Measurements from ENCODE around the gene FLNA. TPM values are rescaled to one million over a fixed set of nuclear protein-coding genes. Genes with fewer than 3 reads are reported as not detected.

The FLNA gene
- total and polyA plus RNA-seq, 2 of the 13 experiments (the other 11 are each of a cell fraction or from before 2014, with no cell fraction given) = 83.4 to 174 TPM

DNA sequence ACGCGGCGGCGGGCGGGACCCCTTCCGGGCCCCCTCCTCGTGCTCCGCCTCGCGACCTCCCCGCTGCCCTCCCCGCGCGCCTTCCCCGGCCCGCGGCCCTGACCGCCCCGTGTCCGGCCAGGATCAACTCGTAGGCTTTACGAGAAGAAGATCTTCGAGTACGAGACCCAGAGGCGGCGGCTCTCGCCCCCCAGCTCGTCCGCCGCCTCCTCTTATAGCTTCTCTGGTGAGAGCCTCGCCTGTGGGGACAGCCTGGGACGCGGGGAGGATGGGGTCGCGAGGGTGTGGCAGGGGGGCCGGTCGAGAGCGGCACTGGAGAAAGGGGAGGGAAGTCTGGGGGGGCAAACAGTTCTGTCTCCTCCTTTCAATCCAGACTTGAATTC, 5.1 kb upstream of the FLNA start (continued):
- TF ChIP-seq, protein P1, sequence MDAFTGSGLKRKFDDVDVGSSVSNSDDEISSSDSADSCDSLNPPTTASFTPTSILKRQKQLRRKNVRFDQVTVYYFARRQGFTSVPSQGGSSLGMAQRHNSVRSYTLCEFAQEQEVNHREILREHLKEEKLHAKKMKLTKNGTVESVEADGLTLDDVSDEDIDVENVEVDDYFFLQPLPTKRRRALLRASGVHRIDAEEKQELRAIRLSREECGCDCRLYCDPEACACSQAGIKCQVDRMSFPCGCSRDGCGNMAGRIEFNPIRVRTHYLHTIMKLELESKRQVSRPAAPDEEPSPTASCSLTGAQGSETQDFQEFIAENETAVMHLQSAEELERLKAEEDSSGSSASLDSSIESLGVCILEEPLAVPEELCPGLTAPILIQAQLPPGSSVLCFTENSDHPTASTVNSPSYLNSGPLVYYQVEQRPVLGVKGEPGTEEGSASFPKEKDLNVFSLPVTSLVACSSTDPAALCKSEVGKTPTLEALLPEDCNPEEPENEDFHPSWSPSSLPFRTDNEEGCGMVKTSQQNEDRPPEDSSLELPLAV (CRISPR knock-in tag; conservative IDR thresholded peaks at IDR 0.05; ENCODE audit: low read depth) = 0 out of 2 replicates have a peak, but pooled peaks have one; percentile 10
- TF ChIP-seq ZNF768 (CRISPR knock-in tag; IDR thresholded peaks at IDR 0.05) (0 out of 2 replicates have a peak, but pooled peaks have one; percentile 5), ZBTB38 (CRISPR knock-in tag; IDR thresholded peaks at IDR 0.05) (0 out of 2 replicates have a peak, but pooled peaks have one; percentile 1), NONO (IDR thresholded peaks at IDR 0.05) (no peak), NONO (CRISPR knock-in tag; conservative IDR thresholded peaks at IDR 0.05) (peak; percentile 6; the same call in 1 of the 2 replicates), KMT2A (CRISPR knock-in tag; IDR thresholded peaks at IDR 0.05) (no peak)

DNA sequence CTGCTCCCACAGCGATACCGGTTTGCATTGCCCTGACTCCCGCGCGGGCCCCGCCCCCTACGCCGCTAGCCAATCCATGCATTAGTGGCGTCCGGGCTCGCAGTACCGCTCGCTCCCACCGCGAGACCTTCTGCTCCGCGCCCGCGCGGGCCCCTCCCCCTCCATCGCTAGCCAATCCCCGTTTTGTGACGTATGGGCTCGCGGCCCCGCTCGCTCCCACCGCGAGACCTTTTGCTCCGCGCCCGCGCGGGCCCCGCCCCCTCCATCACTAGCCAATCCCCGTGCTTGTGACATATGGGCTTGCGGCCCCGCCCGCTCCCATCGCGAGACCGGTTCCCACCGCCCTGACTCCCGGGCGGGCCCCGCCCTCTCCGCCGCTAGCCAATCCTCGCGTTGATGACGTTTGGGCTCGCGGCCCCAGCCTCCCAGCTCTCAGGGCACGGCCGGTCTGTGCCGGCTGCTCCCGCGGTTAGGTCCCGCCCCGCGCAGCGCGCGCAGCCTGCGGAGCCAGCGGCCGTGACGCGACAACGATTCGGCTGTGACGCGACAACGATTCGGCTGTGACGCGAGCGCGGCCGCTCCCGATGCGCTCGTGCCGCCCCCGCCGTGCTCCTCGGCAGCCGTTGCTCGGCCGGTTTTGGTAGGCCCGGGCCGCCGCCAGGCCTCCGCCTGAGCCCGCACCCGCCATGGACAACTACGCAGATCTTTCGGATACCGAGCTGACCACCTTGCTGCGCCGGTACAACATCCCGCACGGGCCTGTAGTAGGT, 4.5 kb upstream of the FLNA start, which contains the start of gene EMD:
EMD (plus strand) TSS at position 497 of the 770 bp plus-strand sequence; CDS start at position 687, 190 bp downstream.
- H3K79me2 ChIP-seq (ENCODE audit: insufficient read depth, low read length) = peaks cover 8% of the 10 kb centered on the region
- no peaks in the 10 kb centered on the region for H3K36me3 ChIP-seq (replicated peaks in 1 of 2; ENCODE audit: control insufficient read depth in 1 of 2, insufficient read depth in 2 of 2, low read length in 2 of 2)
- no peak within 1 kb of the TSS for H2AFZ ChIP-seq (ENCODE audit: low read length)
- peaks cover 33% of the 10 kb centered on the region for H3K4me1 ChIP-seq (ENCODE audit: insufficient read depth, low read length)
- H3K4me2 ChIP-seq (ENCODE audit: low read depth, low read length) = peak within 1 kb of the TSS; percentile 83
- BruUV-seq (replicated peaks) = no TSS peak
- peak within 1 kb of the TSS; percentile 72 to 86 (median 76) for H3K4me3 ChIP-seq (replicated peaks in 1 of 3; ENCODE audit: insufficient read depth in 1 of 3, low read depth in 2 of 3, low read length in 3 of 3)
- DNase-seq (ENCODE audit: low spot score) (peak; percentile 93), ATAC-seq (peak; percentile 88), FAIRE-seq (peak; percentile 94)
- H3K27ac ChIP-seq (ENCODE audit: extremely low read length, insufficient read depth, low read length) = peak within 1 kb of the TSS; percentile 77
- no CpG with 5 or more reads among the region's 103 CpGs for WGBS (ENCODE audit: low lambda C conversion rate)
- ChIA-PET POLR2A (interaction anchor here (1.0 to 1.3 kb wide), 5 partner anchors 8 to 163 kb away, joined by 3 to 11 read pairs (median 4); partner anchors contain the start of gene RPL10), CTCF (ENCODE audit: low intra/inter-chr PET ratio, low total read pairs) (no interaction called here)
- H3K27me3 ChIP-seq (ENCODE audit: control insufficient read depth in 1 of 2, insufficient read depth in 2 of 2, low read length in 2 of 2) = no peaks in the 10 kb centered on the region
- H3K9ac ChIP-seq (ENCODE audit: insufficient read depth, low read depth, low read length) = peak within 1 kb of the TSS; percentile 94
- H3K9me3 ChIP-seq (ENCODE audit: low read length) = no peaks in the 10 kb centered on the region
- intact Hi-C loops (cut with micrococcal nuclease; ENCODE audit: unreplicated experiment) = no loop called here
- H4K20me1 ChIP-seq (ENCODE audit: insufficient read depth, low read length) = no peaks in the 10 kb centered on the region
- in situ Hi-C loops (cut with HindIII; ENCODE audit: extremely low pct_ligation_motif_present, low pct_unique_long_range_greater_than_20kb) = no loop called here
- TF ChIP-seq KAT7 (CRISPR knock-in tag; IDR thresholded peaks at IDR 0.05; ENCODE audit: borderline replicate concordance) (no peak), ZFP36L2 (CRISPR knock-in tag; IDR thresholded peaks at IDR 0.05) (no peak), SMAD1 (CRISPR knock-in tag; IDR thresholded peaks at IDR 0.05; ENCODE audit: borderline replicate concordance, low read depth) (no peak), ZFP90 (CRISPR knock-in tag; IDR thresholded peaks at IDR 0.05; ENCODE audit: borderline replicate concordance) (no peak), HMG20B (CRISPR knock-in tag; conservative IDR thresholded peaks at IDR 0.05) (no peak), ZNF496 (CRISPR knock-in tag; IDR thresholded peaks at IDR 0.05; ENCODE audit: insufficient replicate concordance) (no peak), ETV6 (CRISPR knock-in tag; conservative IDR thresholded peaks at IDR 0.05) (no peak), TBL1XR1 (IDR thresholded peaks at IDR 0.05; ENCODE audit: borderline replicate concordance, low read length, partially characterized antibody) (no peak), PHF21A (CRISPR knock-in tag; IDR thresholded peaks at IDR 0.05) (peak; percentile 34; the same call in 1 of the 2 replicates)
- TF ChIP-seq, protein P2, sequence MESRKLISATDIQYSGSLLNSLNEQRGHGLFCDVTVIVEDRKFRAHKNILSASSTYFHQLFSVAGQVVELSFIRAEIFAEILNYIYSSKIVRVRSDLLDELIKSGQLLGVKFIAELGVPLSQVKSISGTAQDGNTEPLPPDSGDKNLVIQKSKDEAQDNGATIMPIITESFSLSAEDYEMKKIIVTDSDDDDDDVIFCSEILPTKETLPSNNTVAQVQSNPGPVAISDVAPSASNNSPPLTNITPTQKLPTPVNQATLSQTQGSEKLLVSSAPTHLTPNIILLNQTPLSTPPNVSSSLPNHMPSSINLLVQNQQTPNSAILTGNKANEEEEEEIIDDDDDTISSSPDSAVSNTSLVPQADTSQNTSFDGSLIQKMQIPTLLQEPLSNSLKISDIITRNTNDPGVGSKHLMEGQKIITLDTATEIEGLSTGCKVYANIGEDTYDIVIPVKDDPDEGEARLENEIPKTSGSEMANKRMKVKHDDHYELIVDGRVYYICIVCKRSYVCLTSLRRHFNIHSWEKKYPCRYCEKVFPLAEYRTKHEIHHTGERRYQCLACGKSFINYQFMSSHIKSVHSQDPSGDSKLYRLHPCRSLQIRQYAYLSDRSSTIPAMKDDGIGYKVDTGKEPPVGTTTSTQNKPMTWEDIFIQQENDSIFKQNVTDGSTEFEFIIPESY (CRISPR knock-in tag; IDR thresholded peaks at IDR 0.05) = no peak
- TF ChIP-seq, protein P3, sequence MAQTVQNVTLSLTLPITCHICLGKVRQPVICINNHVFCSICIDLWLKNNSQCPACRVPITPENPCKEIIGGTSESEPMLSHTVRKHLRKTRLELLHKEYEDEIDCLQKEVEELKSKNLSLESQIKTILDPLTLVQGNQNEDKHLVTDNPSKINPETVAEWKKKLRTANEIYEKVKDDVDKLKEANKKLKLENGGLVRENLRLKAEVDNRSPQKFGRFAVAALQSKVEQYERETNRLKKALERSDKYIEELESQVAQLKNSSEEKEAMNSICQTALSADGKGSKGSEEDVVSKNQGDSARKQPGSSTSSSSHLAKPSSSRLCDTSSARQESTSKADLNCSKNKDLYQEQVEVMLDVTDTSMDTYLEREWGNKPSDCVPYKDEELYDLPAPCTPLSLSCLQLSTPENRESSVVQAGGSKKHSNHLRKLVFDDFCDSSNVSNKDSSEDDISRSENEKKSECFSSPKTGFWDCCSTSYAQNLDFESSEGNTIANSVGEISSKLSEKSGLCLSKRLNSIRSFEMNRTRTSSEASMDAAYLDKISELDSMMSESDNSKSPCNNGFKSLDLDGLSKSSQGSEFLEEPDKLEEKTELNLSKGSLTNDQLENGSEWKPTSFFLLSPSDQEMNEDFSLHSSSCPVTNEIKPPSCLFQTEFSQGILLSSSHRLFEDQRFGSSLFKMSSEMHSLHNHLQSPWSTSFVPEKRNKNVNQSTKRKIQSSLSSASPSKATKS (CRISPR knock-in tag; IDR thresholded peaks at IDR 0.05) = no peak

Measured in HepG2 (cell line).